ENCODE measurements around the gene RYR2. TPM values are rescaled to one million over a fixed set of nuclear protein-coding genes. Genes with fewer than 3 reads are reported as not detected.

RYR2 gene
- total RNA-seq, 2 donors from 2014 or later = 392 to 756 TPM

- no peaks in the 10 kb centered on the region for H3K27me3 ChIP-seq
- no peak overlapping the region for H3K4me3 ChIP-seq
- H3K4me1 ChIP-seq = peaks cover 0 to 9% of the 10 kb centered on the region in 2 donors
- DNase-seq (ENCODE audit: low spot score) = no peak
- no peaks in the 10 kb centered on the region for H3K36me3 ChIP-seq
- H3K27ac ChIP-seq = peak overlapping the region; percentile 85 to 96
- H3K9me3 ChIP-seq = no peaks in the 10 kb centered on the region
- no peak for TF ChIP-seq CTCF (IDR thresholded peaks at IDR 0.05)
Observed at GRCh38 chr1:237007147-237007881, 34.7 kb upstream of the RYR2 start.

GRCh38 chr1:237009611-237010010 is 32.4 kb upstream of the RYR2 start:
- H3K36me3 ChIP-seq = no peaks in the 10 kb centered on the region
- H3K4me3 ChIP-seq = no peak overlapping the region
- no peak for TF ChIP-seq CTCF (IDR thresholded peaks at IDR 0.05)
- no peaks in the 10 kb centered on the region for H3K27me3 ChIP-seq
- peaks cover 0 to 13% of the 10 kb centered on the region in 2 donors for H3K4me1 ChIP-seq
- H3K27ac ChIP-seq = peak overlapping the region; percentile 85 to 96
- no peak for DNase-seq (ENCODE audit: low spot score)
- no peaks in the 10 kb centered on the region for H3K9me3 ChIP-seq

- no peaks in the 10 kb centered on the region for H3K36me3 ChIP-seq
- no peak for TF ChIP-seq CTCF (IDR thresholded peaks at IDR 0.05)
- H3K27ac ChIP-seq = peak overlapping the region; percentile 85 to 96
- no peak overlapping the region for H3K4me3 ChIP-seq
- H3K9me3 ChIP-seq = no peaks in the 10 kb centered on the region
- peaks cover 0 to 13% of the 10 kb centered on the region in 2 donors for H3K4me1 ChIP-seq
- H3K27me3 ChIP-seq = no peaks in the 10 kb centered on the region
- DNase-seq (ENCODE audit: low spot score) = no peak
Observed at GRCh38 chr1:237011432-237011831, 30.6 kb upstream of the RYR2 start.

GRCh38 chr1:237012361-237012760 is 29.6 kb upstream of the RYR2 start:
- H3K27ac ChIP-seq = peak overlapping the region; percentile 85 to 96
- no peak overlapping the region for H3K4me3 ChIP-seq
- no peaks in the 10 kb centered on the region for H3K9me3 ChIP-seq
- TF ChIP-seq CTCF (IDR thresholded peaks at IDR 0.05) = no peak
- peaks cover 0 to 13% of the 10 kb centered on the region in 2 donors for H3K4me1 ChIP-seq
- DNase-seq (ENCODE audit: low spot score) = no peak
- H3K27me3 ChIP-seq = no peaks in the 10 kb centered on the region
- H3K36me3 ChIP-seq = no peaks in the 10 kb centered on the region

GRCh38 chr1:237012788-237013383 is 29.1 kb upstream of the RYR2 start:
- Histone ChIP-seq H3K36me3 (no peaks in the 10 kb centered on the region), H3K9me3 (no peaks in the 10 kb centered on the region), H3K4me1 (peaks cover 0 to 13% of the 10 kb centered on the region in 2 donors), H3K4me3 (no peak overlapping the region), H3K27me3 (no peaks in the 10 kb centered on the region), H3K27ac (peak overlapping the region; percentile 85 to 96)
- DNase-seq (ENCODE audit: low spot score) = no peak
- no peak for TF ChIP-seq CTCF (IDR thresholded peaks at IDR 0.05)
